DOHH2 (cell line): ENCODE measurements around the gene LAMA4.

Experiments used
- CTCF ChIP-seq: fragments of 200-600 bp; sonication (generic); IDR thresholded peaks from one replicate; pipeline ENCODE4 v1.5.1; 2014; ENCODE audit warnings: antibody characterized with exemption, mild to moderate bottlenecking, low read depth, low read length; ENCODE audit not compliant: poor library complexity, severe bottlenecking
- EZH2phosphoT487 ChIP-seq: fragments of 200-600 bp; sonication (generic); IDR thresholded peaks from 2 replicates; pipeline ENCODE4 v1.6.1; 2017; ENCODE audit warnings: borderline replicate concordance, mild to moderate bottlenecking, antibody characterized with exemption, low read length, moderate library complexity, mixed read lengths

GRCh38 chr6:112274774-112275173, 20.4 kb upstream of the LAMA4 start:
- TF ChIP-seq CTCF (no peak), EZH2phosphoT487 (no peak)
